H9 (cell line): Measurements from ENCODE around the gene DAZAP2. TPM values are rescaled to one million over a fixed set of nuclear protein-coding genes. Genes with fewer than 3 reads are reported as not detected.

ENCODE experiments used
- DNase-seq: peaks from one replicate; pipeline ENCODE4 v3.0.0-alpha.2; 2017
- H2AFZ ChIP-seq: one replicate; pipeline ENCODE4 v1.6.1; 2013; ENCODE audit warnings: mild to moderate bottlenecking, low read length, control low read depth, moderate library complexity
- H2AK5ac ChIP-seq: 2 replicates; pipeline ENCODE4 v1.6.1; 2013; ENCODE audit warnings: low read length, control low read depth, mixed read lengths; ENCODE audit not compliant: insufficient read length
- H2BK120ac ChIP-seq: one replicate; pipeline ENCODE4 v1.6.1; 2013; ENCODE audit warnings: low read depth, mild to moderate bottlenecking, low read length, control low read depth, inconsistent platforms; ENCODE audit not compliant: poor library complexity, severe bottlenecking
- H2BK12ac ChIP-seq: 2 replicates; pipeline ENCODE4 v1.6.1; 2013; ENCODE audit warnings: low read length, control low read depth, mixed read lengths, low read depth; ENCODE audit not compliant: insufficient read length
- H2BK15ac ChIP-seq: 2 replicates; pipeline ENCODE4 v1.6.1; 2013; ENCODE audit warnings: low read depth, low read length, control low read depth
- H2BK20ac ChIP-seq: one replicate; pipeline ENCODE4 v1.6.1; 2013; ENCODE audit warnings: low read depth, mild to moderate bottlenecking, low read length, control low read depth, inconsistent platforms; ENCODE audit not compliant: poor library complexity, severe bottlenecking
- H2BK5ac ChIP-seq: 2 replicates; pipeline ENCODE4 v1.6.1; 2013; ENCODE audit warnings: low read length, control low read depth, mixed read lengths; ENCODE audit not compliant: insufficient read length
- H3K14ac ChIP-seq: 2 replicates; pipeline ENCODE4 v1.6.1; 2013; ENCODE audit warnings: low read length, control low read depth; ENCODE audit not compliant: insufficient read depth
- H3K18ac ChIP-seq: 2 replicates; pipeline ENCODE4 v1.6.1; 2013; ENCODE audit warnings: low read depth, mild to moderate bottlenecking, mixed read lengths, low read length, control low read depth; ENCODE audit not compliant: insufficient read length
- H3K23ac ChIP-seq: 2 replicates; pipeline ENCODE4 v1.6.1; 2013; ENCODE audit warnings: low read length, control low read depth, mixed read lengths, low read depth; ENCODE audit not compliant: insufficient read length
- H3K23me2 ChIP-seq: 2 replicates; pipeline ENCODE4 v1.6.1; 2013; ENCODE audit warnings: low read depth, mild to moderate bottlenecking, mixed read lengths, low read length, control low read depth; ENCODE audit not compliant: insufficient read length, poor library complexity, severe bottlenecking
- H3K27ac ChIP-seq: 2 replicates; pipeline ENCODE4 v1.5.1; 2013; ENCODE audit warnings: low read length, control low read depth, mixed read lengths, low read depth; ENCODE audit not compliant: insufficient read length
- H3K27me3 ChIP-seq: 2 replicates; pipeline ENCODE4 v1.6.1; 2013; ENCODE audit warnings: low read length, control low read depth, inconsistent platforms; ENCODE audit not compliant: insufficient read depth
- H3K4ac ChIP-seq: 2 replicates; pipeline ENCODE4 v1.6.1; 2013; ENCODE audit warnings: low read depth, mild to moderate bottlenecking, control low read depth, inconsistent platforms, low read length, moderate library complexity
- H3K4me1 ChIP-seq: 2 replicates; pipeline ENCODE4 v1.6.1; 2013; ENCODE audit warnings: low read length, control low read depth, inconsistent platforms; ENCODE audit not compliant: insufficient read depth
- H3K4me2 ChIP-seq: 2 replicates; pipeline ENCODE4 v1.6.1; 2013; ENCODE audit warnings: low read length, control low read depth, mixed read lengths; ENCODE audit not compliant: insufficient read length, insufficient read depth
- H3K56ac ChIP-seq: 2 replicates; pipeline ENCODE4 v1.6.1; 2013; ENCODE audit warnings: low read depth, mild to moderate bottlenecking, mixed read lengths, low read length, control low read depth; ENCODE audit not compliant: insufficient read length
- H3K79me1 ChIP-seq: 2 replicates; pipeline ENCODE4 v1.6.1; 2013; ENCODE audit warnings: low read depth, mild to moderate bottlenecking, moderate library complexity, low read length, control low read depth, inconsistent platforms; ENCODE audit not compliant: insufficient read depth, poor library complexity, severe bottlenecking
- H3K79me2 ChIP-seq: 2 replicates; pipeline ENCODE4 v1.6.1; 2013; ENCODE audit warnings: low read length, control low read depth, inconsistent platforms; ENCODE audit not compliant: insufficient read depth
- H3K9ac ChIP-seq: 2 replicates; pipeline ENCODE4 v1.6.1; 2013; ENCODE audit warnings: low read length, control low read depth, mixed read lengths; ENCODE audit not compliant: insufficient read length; ENCODE audit errors: extremely low read depth
- H3K9me3 ChIP-seq: one replicate; pipeline ENCODE4 v1.6.1; 2013; ENCODE audit warnings: low read depth, low read length, inconsistent platforms; ENCODE audit not compliant: control insufficient read depth
- H3T11ph ChIP-seq: one replicate; pipeline ENCODE4 v1.6.1; 2013; ENCODE audit warnings: mild to moderate bottlenecking, low read length, control low read depth, inconsistent platforms
- H4K20me1 ChIP-seq: one replicate; pipeline ENCODE4 v1.6.1; 2013; ENCODE audit not compliant: control insufficient read depth, insufficient read length, insufficient read depth
- H4K5ac ChIP-seq: 2 replicates; pipeline ENCODE4 v1.6.1; 2013; ENCODE audit warnings: low read depth, mild to moderate bottlenecking, mixed read lengths, low read length, control low read depth; ENCODE audit not compliant: insufficient read length
- H4K8ac ChIP-seq: replicated peaks from 2 replicates; pipeline ENCODE4 v1.6.1; 2013; ENCODE audit warnings: low read length, control low read depth, mixed read lengths, low read depth; ENCODE audit not compliant: insufficient read length
- H4K91ac ChIP-seq: 2 replicates; pipeline ENCODE4 v1.6.1; 2013; ENCODE audit warnings: low read depth, mild to moderate bottlenecking, moderate library complexity, mixed read lengths, low read length, control low read depth; ENCODE audit not compliant: insufficient read length
- H3K27ac Mint-ChIP-seq, 3 experiments: 2 replicates in 2 of 3; 3 replicates in 1 of 3; pipeline ENCODE4 v1.8.0; 2020 to 2021; ENCODE audit warnings: mixed read lengths in 3 of 3, mild to moderate bottlenecking in 1 of 3, moderate library complexity in 1 of 3
- H3K27me3 Mint-ChIP-seq: 2 replicates; pipeline ENCODE4 v1.8.0; 2021; ENCODE audit warnings: low read depth, mild to moderate bottlenecking, moderate library complexity, mixed read lengths
- H3K36me3 Mint-ChIP-seq, 3 experiments: 2 replicates in 2 of 3; 3 replicates in 1 of 3; pipeline ENCODE4 v1.8.0; 2020 to 2021; ENCODE audit warnings: low read depth in 3 of 3, mixed read lengths in 3 of 3; ENCODE audit not compliant: insufficient read depth in 1 of 3
- H3K4me1 Mint-ChIP-seq, 2 experiments: 2 replicates each; pipeline ENCODE4 v1.8.0; 2020; ENCODE audit warnings: mixed read lengths in 2 of 2
- H3K4me3 Mint-ChIP-seq, 2 experiments: 2 replicates in 1 of 2; 3 replicates in 1 of 2; pipeline ENCODE4 v1.8.0; 2020 to 2021; ENCODE audit warnings: mild to moderate bottlenecking in 2 of 2, mixed read lengths in 2 of 2, moderate library complexity in 1 of 2
- H3K9me3 Mint-ChIP-seq, 2 experiments: 2 replicates in 1 of 2; 3 replicates in 1 of 2; pipeline ENCODE4 v1.8.0; 2020; ENCODE audit warnings: mild to moderate bottlenecking in 2 of 2, mixed read lengths in 2 of 2, moderate library complexity in 1 of 2
- WGBS: extraction: QIAGEN DNeasy Blood & Tissue Kit; methylation state at CpG from one replicate; pipeline ENCODE4 v1.1.7; 2013; ENCODE audit warnings: missing lambda C conversion rate, low lambda C conversion rate, mixed read lengths; ENCODE audit not compliant: insufficient read length; ENCODE audit errors: extremely low coverage; 5-methylcytosine and 5-hydroxymethylcytosine counted together
- total RNA-seq: library from RNA; stranded (reverse); gene quantifications from 2 replicates; pipeline ENCODE4 v1.2.1, GENCODE V29; 2021
- TF ChIP-seq, protein P1 (sequence below): fragments of 200-600 bp; sonication (generic); conservative IDR thresholded peaks from 3 replicates; pipeline ENCODE4 v1.8.0; 2021; ENCODE audit warnings: antibody characterized with exemption, mild to moderate bottlenecking

Gene DAZAP2
- total RNA-seq, 1 experiment from 2014 or later: 23.6 TPM

DNA sequence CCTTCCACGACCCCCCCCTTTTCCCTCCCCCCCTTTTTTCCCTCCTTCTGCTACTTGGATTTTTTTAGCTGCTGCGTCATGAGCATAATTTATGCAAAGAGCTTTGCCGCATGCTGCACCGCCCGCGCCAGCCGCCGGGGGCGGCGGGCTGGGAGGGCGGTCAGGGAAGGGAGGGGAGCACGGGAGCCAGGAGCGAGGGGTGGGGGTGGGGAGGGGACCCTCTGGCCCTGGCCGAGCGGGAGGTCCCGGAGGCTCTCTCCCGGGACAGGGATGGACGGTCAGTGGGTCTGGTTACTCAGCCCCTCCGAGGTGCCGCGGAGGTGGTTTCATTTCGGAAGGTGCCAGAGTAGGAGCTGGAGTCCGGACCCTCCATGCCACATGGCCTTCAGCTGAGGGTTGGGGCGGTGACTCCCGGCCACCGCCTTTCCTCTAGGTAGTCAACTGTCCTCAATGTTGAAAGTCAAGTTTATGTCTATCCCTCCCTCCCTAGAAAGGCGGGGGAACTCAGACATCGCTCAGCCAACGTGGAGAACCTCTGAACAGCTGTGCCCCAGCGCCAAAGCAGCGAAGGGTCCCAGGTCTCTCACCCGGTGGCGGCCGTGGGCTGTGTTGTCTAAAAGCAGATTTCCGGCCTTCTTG is 20.5 kb upstream of the DAZAP2 start, which contains the start of gene POU6F1:
Gene POU6F1 (minus strand): TSS at position 95 of the 639 bp plus-strand sequence. CDS start 11,226 bp downstream, outside the sequence.
- Histone ChIP-seq H2AK5ac (no peak within 1 kb of the TSS), H2AFZ (no peak within 1 kb of the TSS), H2BK12ac (peak within 1 kb of the TSS; percentile 9), H3K27me3 (no peaks in the 10 kb centered on the region), H3K79me2 (no peaks in the 10 kb centered on the region), H4K91ac (no peak within 1 kb of the TSS), H4K8ac (no peak within 1 kb of the TSS), H2BK120ac (peak within 1 kb of the TSS; percentile 84), H3K56ac (no peak within 1 kb of the TSS), H4K5ac (peak within 1 kb of the TSS; percentile 3), H3K9ac (peak within 1 kb of the TSS; percentile 50), H3K9me3 (no peaks in the 10 kb centered on the region), H3K4me1 (no peaks in the 10 kb centered on the region; the same call in 1 of the 2 replicates), H3K18ac (peak within 1 kb of the TSS; percentile 71), H3K4me2 (peak within 1 kb of the TSS; percentile 81), H3K14ac (peak within 1 kb of the TSS; percentile 93), H3K79me1 (no peaks in the 10 kb centered on the region), H2BK5ac (no peak within 1 kb of the TSS), H3K23ac (no peak within 1 kb of the TSS), H3K4ac (no peak within 1 kb of the TSS; the same call in 1 of the 2 replicates), H2BK20ac (peak within 1 kb of the TSS; percentile 97), H3K27ac (peak within 1 kb of the TSS; percentile 7), H4K20me1 (no peaks in the 10 kb centered on the region), H3T11ph (no peak within 1 kb of the TSS), H3K23me2 (peaks cover 15% of the 10 kb centered on the region), H2BK15ac (no peak within 1 kb of the TSS)
- peak within 1 kb of the TSS; percentile 73 to 78 for H3K4me3 Mint-ChIP-seq
- H3K27me3 Mint-ChIP-seq: no peaks in the 10 kb centered on the region
- peak; percentile 89 for DNase-seq
- WGBS: no CpG with 5 or more reads among the region's 35 CpGs
- H3K36me3 Mint-ChIP-seq: peaks cover 0 to 7% (median 5%) of the 10 kb centered on the region in 3 experiments; a peak in 4 of 7 replicates
- peak within 1 kb of the TSS; percentile 89 to 94 (median 90) for H3K27ac Mint-ChIP-seq
- TF ChIP-seq, protein P1, sequence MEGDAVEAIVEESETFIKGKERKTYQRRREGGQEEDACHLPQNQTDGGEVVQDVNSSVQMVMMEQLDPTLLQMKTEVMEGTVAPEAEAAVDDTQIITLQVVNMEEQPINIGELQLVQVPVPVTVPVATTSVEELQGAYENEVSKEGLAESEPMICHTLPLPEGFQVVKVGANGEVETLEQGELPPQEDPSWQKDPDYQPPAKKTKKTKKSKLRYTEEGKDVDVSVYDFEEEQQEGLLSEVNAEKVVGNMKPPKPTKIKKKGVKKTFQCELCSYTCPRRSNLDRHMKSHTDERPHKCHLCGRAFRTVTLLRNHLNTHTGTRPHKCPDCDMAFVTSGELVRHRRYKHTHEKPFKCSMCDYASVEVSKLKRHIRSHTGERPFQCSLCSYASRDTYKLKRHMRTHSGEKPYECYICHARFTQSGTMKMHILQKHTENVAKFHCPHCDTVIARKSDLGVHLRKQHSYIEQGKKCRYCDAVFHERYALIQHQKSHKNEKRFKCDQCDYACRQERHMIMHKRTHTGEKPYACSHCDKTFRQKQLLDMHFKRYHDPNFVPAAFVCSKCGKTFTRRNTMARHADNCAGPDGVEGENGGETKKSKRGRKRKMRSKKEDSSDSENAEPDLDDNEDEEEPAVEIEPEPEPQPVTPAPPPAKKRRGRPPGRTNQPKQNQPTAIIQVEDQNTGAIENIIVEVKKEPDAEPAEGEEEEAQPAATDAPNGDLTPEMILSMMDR: peak; percentile 61
- H3K9me3 Mint-ChIP-seq: no peaks in the 10 kb centered on the region
- peaks cover 18% of the 10 kb centered on the region in 2 experiments for H3K4me1 Mint-ChIP-seq
